NCI-H526 treated with DMSO at 0.1 percent for 48 hours (cell line): ENCODE measurements around the gene GALK2.
"Not testable (repeated sequence)": the region's sequence is repeated elsewhere in the genome, so short reads cannot be mapped to it uniquely, and the experiment has no call there.

Source experiments
- DNase-seq: peaks from one replicate; lab custom pipeline; 2025; lab: John Stamatoyannopoulos, UW

Gene GALK2

DNA sequence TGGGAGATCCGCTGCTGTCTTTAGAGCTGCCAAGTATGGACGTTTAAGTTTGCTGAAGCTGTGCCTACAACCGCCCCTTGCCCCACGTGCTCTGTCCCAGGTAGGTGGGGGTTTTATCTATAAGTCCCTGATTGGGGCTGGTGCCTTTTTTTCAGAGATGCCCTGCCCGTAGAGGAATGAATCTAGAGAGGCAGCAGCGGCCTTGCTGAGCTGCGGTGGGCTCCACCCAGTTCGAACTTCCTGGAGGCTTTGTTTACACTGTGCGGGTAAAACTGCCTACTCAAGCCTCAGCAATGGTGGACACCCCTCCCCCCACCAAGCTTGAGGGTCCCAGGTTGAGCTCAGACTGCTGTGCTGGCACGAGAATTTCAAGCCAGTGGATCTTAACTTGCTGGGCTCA, 169.6 kb downstream of the GALK2 start:
- no peak for DNase-seq

DNA sequence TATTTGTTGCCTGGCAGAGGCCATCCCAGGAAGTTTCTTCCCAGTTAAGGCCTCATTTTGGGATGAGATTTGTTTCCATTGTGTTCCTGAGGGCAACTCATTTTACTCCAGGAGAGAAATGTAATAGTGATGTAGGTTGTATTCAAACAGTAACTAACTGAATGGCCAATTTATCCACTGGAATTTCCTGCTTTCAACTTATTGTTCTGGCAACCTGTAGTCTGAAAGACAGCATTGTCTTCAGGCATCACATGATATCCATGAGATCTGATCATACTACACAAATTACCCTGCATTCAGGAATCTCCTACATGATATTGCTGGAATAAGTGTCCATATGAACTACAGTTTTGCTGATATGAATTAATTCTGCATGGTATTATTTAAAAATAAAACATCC, 173.5 kb downstream of the GALK2 start:
- DNase-seq: no peak

GRCh38 chr15:49354439-49354838, 184.4 kb downstream of the GALK2 start:
- DNase-seq: not testable (repeated sequence)

DNA sequence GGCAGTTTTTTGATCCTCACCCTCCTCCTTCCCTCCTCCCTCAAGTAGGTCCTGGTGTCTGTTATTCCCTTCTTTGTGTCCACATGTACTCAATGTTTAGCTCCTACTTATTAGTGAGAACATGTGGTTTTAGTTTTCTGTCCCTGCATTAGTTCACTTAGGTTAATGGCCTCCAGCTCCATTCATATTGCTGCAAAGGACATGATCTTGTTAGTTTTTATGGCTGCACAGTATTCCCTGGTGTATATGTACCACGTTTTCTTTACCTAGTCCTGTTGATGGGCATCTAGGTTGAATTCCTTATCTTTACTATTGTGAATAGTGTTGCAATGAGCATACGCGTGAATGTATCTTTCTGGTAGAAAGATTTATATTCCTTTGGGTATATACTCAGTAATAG, 191.3 kb downstream of the GALK2 start:
- DNase-seq: no peak

DNA sequence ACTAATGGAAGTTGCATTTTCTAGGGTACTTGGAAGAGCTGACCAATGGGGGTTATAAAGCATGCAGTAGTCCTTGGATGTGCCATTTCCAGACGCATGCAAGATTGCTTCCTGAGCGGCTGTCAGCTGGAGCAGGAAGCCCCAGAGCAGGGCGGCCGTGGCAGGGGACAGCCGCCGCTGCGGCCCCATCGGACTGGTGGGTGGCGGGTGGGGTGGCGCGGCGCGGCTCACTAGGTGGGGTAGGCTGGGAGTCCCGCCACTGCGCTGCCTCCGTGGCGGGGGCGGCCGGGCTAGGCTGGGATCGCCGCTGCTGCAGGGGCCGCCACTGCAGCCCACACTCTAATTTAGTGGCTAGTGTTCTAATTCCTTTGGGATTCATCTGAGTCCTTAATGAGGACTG, 196.4 kb downstream of the GALK2 start:
- DNase-seq: no peak

GRCh38 chr15:49370782-49371181, 200.7 kb downstream of the GALK2 start:
- no peak for DNase-seq

GRCh38 chr15:49372366-49372765, 202.3 kb downstream of the GALK2 start:
- DNase-seq: no peak

DNA sequence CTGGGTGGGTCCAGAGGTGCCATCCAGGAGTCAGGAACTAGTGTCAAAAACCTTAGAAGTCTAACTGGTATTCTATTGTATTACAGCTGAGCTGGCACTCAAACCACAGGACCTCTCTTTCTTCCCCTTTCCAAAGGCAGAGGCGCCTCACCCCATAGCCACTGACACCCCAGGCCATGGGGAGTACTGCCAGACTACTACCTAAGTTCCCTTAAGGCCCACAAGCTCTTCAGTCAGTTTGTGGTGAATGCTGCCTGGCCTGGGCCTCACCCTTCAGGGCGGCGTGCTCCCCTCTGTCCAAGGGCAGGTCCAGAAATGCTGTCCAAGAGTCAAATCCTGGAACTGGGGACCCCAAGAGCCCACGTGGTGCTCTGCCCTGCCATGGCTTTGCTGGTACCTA, 209.9 kb downstream of the GALK2 start:
- DNase-seq: no peak

GRCh38 chr15:49380912-49381311, 210.9 kb downstream of the GALK2 start:
- no peak for DNase-seq
